A549 treated with AZD9567 at 1 μM for 4 hours (cell line): Measurements from ENCODE around the gene ANO5. TPM values are rescaled to one million over a fixed set of nuclear protein-coding genes. Genes with fewer than 3 reads are reported as not detected.

Experiments
- total RNA-seq: library from RNA; stranded (reverse); fragments of 200-300 nt; extraction: Qiagen RNA extraction; gene quantifications from 5 replicates; pipeline ENCODE4 v1.2.3, GENCODE V29; 2022; ENCODE audit not compliant: insufficient read depth

The ANO5 gene, protein sequence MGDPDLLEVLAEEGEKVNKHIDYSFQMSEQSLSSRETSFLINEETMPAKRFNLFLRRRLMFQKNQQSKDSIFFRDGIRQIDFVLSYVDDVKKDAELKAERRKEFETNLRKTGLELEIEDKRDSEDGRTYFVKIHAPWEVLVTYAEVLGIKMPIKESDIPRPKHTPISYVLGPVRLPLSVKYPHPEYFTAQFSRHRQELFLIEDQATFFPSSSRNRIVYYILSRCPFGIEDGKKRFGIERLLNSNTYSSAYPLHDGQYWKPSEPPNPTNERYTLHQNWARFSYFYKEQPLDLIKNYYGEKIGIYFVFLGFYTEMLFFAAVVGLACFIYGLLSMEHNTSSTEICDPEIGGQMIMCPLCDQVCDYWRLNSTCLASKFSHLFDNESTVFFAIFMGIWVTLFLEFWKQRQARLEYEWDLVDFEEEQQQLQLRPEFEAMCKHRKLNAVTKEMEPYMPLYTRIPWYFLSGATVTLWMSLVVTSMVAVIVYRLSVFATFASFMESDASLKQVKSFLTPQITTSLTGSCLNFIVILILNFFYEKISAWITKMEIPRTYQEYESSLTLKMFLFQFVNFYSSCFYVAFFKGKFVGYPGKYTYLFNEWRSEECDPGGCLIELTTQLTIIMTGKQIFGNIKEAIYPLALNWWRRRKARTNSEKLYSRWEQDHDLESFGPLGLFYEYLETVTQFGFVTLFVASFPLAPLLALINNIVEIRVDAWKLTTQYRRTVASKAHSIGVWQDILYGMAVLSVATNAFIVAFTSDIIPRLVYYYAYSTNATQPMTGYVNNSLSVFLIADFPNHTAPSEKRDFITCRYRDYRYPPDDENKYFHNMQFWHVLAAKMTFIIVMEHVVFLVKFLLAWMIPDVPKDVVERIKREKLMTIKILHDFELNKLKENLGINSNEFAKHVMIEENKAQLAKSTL
- 1.3 to 2.1 TPM (median 1.7 TPM) in 5 replicates for total RNA-seq

DNA sequence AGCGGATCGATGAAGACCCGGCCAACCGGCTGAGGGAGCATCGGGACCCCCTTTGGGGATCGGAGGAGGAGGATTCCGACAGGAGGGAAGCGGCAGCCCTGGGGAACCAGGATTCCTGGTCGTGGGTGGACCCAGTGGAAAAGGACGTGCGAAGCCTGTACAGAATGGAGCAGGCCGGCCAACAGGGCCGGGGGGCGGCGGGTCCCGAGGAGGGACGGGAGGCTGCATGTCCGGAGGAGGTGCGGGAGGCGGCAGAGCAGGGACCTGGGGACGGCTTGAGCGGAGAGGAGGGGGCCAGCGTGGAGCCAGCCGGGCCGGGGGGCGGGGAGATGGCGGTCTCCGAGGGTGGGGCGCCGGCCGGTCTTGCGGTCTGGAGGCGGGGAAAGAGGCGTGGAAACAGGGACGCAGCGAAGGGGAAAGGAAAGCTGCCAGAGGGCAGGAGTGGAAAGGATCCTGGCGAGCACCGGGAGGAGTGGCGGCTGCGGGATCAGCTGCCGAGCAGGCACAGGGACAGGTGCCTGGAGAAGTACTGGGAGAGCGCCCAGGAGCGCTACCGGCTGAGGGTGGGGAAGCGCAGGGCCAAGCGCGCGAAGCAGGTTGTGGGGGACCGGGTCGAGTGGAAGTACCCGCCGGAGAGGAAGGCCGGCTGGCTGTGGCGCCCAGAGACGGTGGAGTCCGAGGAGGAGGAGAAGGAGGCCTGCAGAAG lies at the start of gene ANO5:
TSS of gene ANO5 (plus strand) at position 444 of the 706 bp plus-strand sequence. CDS start 408 bp downstream, outside the sequence.

Other genes starting within 250 kb of the ANO5 start
- not detected in 5 replicates for gene SLC17A6, start 145.3 kb downstream of the ANO5 start, total RNA-seq